ENCODE measurements around the gene CHI3L1. TPM values are rescaled to one million over a fixed set of nuclear protein-coding genes. Genes with fewer than 3 reads are reported as not detected.

The CHI3L1 gene
- total and polyA plus RNA-seq, 2 experiments from 2014 or later = 8.4 to 21.8 TPM

GRCh38 chr1:203185061-203185461 lies 1.4 kb downstream of the CHI3L1 start:
- Histone ChIP-seq H3K4me2 (no peak overlapping the region), H3K9me2 (replicated peaks; ENCODE audit: insufficient read depth) (no peaks in the 10 kb centered on the region), H3K4me1 (ENCODE audit: insufficient read depth) (peaks cover 14% of the 10 kb centered on the region), H3K27ac (no peak overlapping the region), H3K36me3 (replicated peaks; ENCODE audit: insufficient read depth, low read depth) (no peaks in the 10 kb centered on the region), H3K9me3 (ENCODE audit: low read depth) (no peaks in the 10 kb centered on the region), H3K27me3 (no peaks in the 10 kb centered on the region), H3K4me3 (no peak overlapping the region), H2AFZ (no peak overlapping the region), H4K20me1 (ENCODE audit: insufficient read depth, poor library complexity, severe bottlenecking) (no peaks in the 10 kb centered on the region), H3K79me2 (no peaks in the 10 kb centered on the region)
- no peak for TF ChIP-seq EZH2 (IDR thresholded peaks at IDR 0.05; ENCODE audit: borderline replicate concordance)
- no peak for TF ChIP-seq CTCF (IDR thresholded peaks at IDR 0.05; ENCODE audit: poor library complexity)
- no peak for TF ChIP-seq EZH2phosphoT487 (IDR thresholded peaks at IDR 0.05; ENCODE audit: low read depth, severe bottlenecking, unreplicated experiment)
- no peak for DNase-seq (ENCODE audit: low spot score)
- 94% methylated on average over 10 of the region's 10 CpGs for WGBS (ENCODE audit: low lambda C conversion rate, missing lambda C conversion rate)

- Histone ChIP-seq H3K4me2 (no peak overlapping the region), H3K4me3 (no peak overlapping the region), H3K27me3 (no peaks in the 10 kb centered on the region), H3K9me2 (replicated peaks; ENCODE audit: insufficient read depth) (no peaks in the 10 kb centered on the region), H4K20me1 (ENCODE audit: insufficient read depth, poor library complexity, severe bottlenecking) (no peaks in the 10 kb centered on the region), H3K79me2 (no peaks in the 10 kb centered on the region), H3K4me1 (ENCODE audit: insufficient read depth) (peaks cover 14% of the 10 kb centered on the region), H3K27ac (no peak overlapping the region), H3K9me3 (ENCODE audit: low read depth) (no peaks in the 10 kb centered on the region), H3K36me3 (replicated peaks; ENCODE audit: insufficient read depth, low read depth) (no peaks in the 10 kb centered on the region), H2AFZ (no peak overlapping the region)
- DNase-seq (ENCODE audit: low spot score) = no peak
- TF ChIP-seq EZH2phosphoT487 (IDR thresholded peaks at IDR 0.05; ENCODE audit: low read depth, severe bottlenecking, unreplicated experiment) = no peak
- TF ChIP-seq EZH2 (IDR thresholded peaks at IDR 0.05; ENCODE audit: borderline replicate concordance) = no peak
- TF ChIP-seq CTCF (IDR thresholded peaks at IDR 0.05; ENCODE audit: poor library complexity) = no peak
- WGBS (ENCODE audit: low lambda C conversion rate, missing lambda C conversion rate) = 88% methylated on average over 4 of the region's 4 CpGs
Measured at GRCh38 chr1:203184467-203184866, 2.0 kb downstream of the CHI3L1 start.

GRCh38 chr1:203183828-203184227 lies 2.7 kb downstream of the CHI3L1 start:
- Histone ChIP-seq H2AFZ (no peak overlapping the region), H3K79me2 (no peaks in the 10 kb centered on the region), H3K4me3 (no peak overlapping the region), H3K27me3 (no peaks in the 10 kb centered on the region), H3K9me3 (ENCODE audit: low read depth) (no peaks in the 10 kb centered on the region), H3K36me3 (replicated peaks; ENCODE audit: insufficient read depth, low read depth) (no peaks in the 10 kb centered on the region), H3K9me2 (replicated peaks; ENCODE audit: insufficient read depth) (no peaks in the 10 kb centered on the region), H3K4me1 (ENCODE audit: insufficient read depth) (peaks cover 14% of the 10 kb centered on the region), H3K4me2 (no peak overlapping the region), H3K27ac (no peak overlapping the region), H4K20me1 (ENCODE audit: insufficient read depth, poor library complexity, severe bottlenecking) (no peaks in the 10 kb centered on the region)
- 97% methylated on average over 2 of the region's 2 CpGs for WGBS (ENCODE audit: low lambda C conversion rate, missing lambda C conversion rate)
- DNase-seq (ENCODE audit: low spot score) = no peak
- TF ChIP-seq EZH2 (IDR thresholded peaks at IDR 0.05; ENCODE audit: borderline replicate concordance) (no peak), CTCF (IDR thresholded peaks at IDR 0.05; ENCODE audit: poor library complexity) (no peak), EZH2phosphoT487 (IDR thresholded peaks at IDR 0.05; ENCODE audit: low read depth, severe bottlenecking, unreplicated experiment) (no peak)
